HepG2 (cell line): ENCODE data around the gene TM9SF2. TPM values are rescaled to one million over a fixed set of nuclear protein-coding genes. Genes with fewer than 3 reads are reported as not detected.

Experiments used
- CEBPB ChIP-seq: IDR thresholded peaks from 2 replicates; pipeline ENCODE4 v1.6.1; 2011; ENCODE audit warnings: low read depth, low read length, improper control_type of control experiment, borderline replicate concordance
- ELF1 ChIP-seq: sonication (generic); formaldehyde crosslinking; IDR thresholded peaks from 2 replicates; pipeline ENCODE4 v1.4.0; 2020; ENCODE audit warnings: missing genetic modification reagents
- HNF4A ChIP-seq: sonication (generic); formaldehyde crosslinking; IDR thresholded peaks from 2 replicates; pipeline ENCODE4 v1.4.0; 2020; ENCODE audit warnings: missing genetic modification reagents
- KIAA2018 ChIP-seq: sonication (generic); formaldehyde crosslinking; IDR thresholded peaks from 2 replicates; pipeline ENCODE4 v1.5.0; 2020; ENCODE audit warnings: mild to moderate bottlenecking, missing genetic modification reagents, borderline replicate concordance
- KLF6 ChIP-seq: IDR thresholded peaks from 2 replicates; pipeline ENCODE4 v1.8.0; 2016; ENCODE audit warnings: missing biosample characterization, missing genetic modification reagents
- MATR3 ChIP-seq: sonication (generic); formaldehyde crosslinking; IDR thresholded peaks from 2 replicates; pipeline ENCODE4 v1.4.0; 2020; ENCODE audit warnings: missing genetic modification reagents
- MEF2D ChIP-seq: sonication (generic); formaldehyde crosslinking; IDR thresholded peaks from 2 replicates; pipeline ENCODE4 v1.5.1; 2020; ENCODE audit warnings: mild to moderate bottlenecking, missing genetic modification reagents
- MXD3 ChIP-seq: IDR thresholded peaks from 2 replicates; pipeline ENCODE4 v1.6.1; 2016; ENCODE audit warnings: mild to moderate bottlenecking, missing biosample characterization, missing genetic modification reagents
- MYPOP ChIP-seq: sonication (generic); formaldehyde crosslinking; IDR thresholded peaks from 2 replicates; pipeline ENCODE4 v1.8.1; 2023; ENCODE audit warnings: mild to moderate bottlenecking, moderate library complexity, missing genetic modification reagents
- MZF1 ChIP-seq: sonication (generic); formaldehyde crosslinking; IDR thresholded peaks from 2 replicates; pipeline ENCODE4 v1.8.1; 2023; ENCODE audit warnings: mild to moderate bottlenecking, missing genetic modification reagents, borderline replicate concordance
- NR2C2 ChIP-seq: sonication (generic); formaldehyde crosslinking; IDR thresholded peaks from 2 replicates; pipeline ENCODE4 v1.4.0; 2020; ENCODE audit warnings: missing genetic modification reagents, mild to moderate bottlenecking, moderate library complexity, borderline replicate concordance
- TGIF2 ChIP-seq: IDR thresholded peaks from 2 replicates; pipeline ENCODE4 v1.6.1; 2016; ENCODE audit warnings: control low read depth, missing compliant biosample characterization
- ZBTB42 ChIP-seq: sonication (generic); formaldehyde crosslinking; IDR thresholded peaks from 2 replicates; pipeline ENCODE4 v1.5.0; 2020; ENCODE audit warnings: mild to moderate bottlenecking, missing genetic modification reagents
- ZHX1 ChIP-seq: sonication (generic); formaldehyde crosslinking; IDR thresholded peaks from 2 replicates; pipeline ENCODE4 v1.8.1; 2022; ENCODE audit warnings: low read depth, mild to moderate bottlenecking, missing genetic modification reagents
- ZKSCAN5 ChIP-seq: sonication (generic); formaldehyde crosslinking; IDR thresholded peaks from 2 replicates; pipeline ENCODE4 v1.5.1; 2020; ENCODE audit warnings: mild to moderate bottlenecking, missing genetic modification reagents
- polyA plus RNA-seq, 8 experiments: library from polyadenylated mRNA; depleted of rRNA in 3 of 8; stranded (reverse) in 7 of 8; unstranded in 1 of 8; fragments of >200 nt; fragmentation: Illumina TruSeq in 4 of 8; extraction: Trizol in 4 of 8; gene quantifications; 2 replicates each; pipeline versions ENCODE4 v1.2.1 to v1.2.3, GENCODE V29; 2011 to 2016; ENCODE audit warnings: low read depth in 4 of 8, missing spikeins in 1 of 8, mixed read lengths in 1 of 8; ENCODE audit not compliant: insufficient read depth in 1 of 8
- total RNA-seq, 5 experiments: library from RNA; depleted of rRNA; stranded (reverse); fragments of >200 nt; fragmentation: Illumina TruSeq; extraction: Trizol; gene quantifications; 2 replicates each; pipeline ENCODE4 v1.2.3, GENCODE V29; 2016; ENCODE audit warnings: low read depth in 1 of 5

Gene TM9SF2
- total and polyA plus RNA-seq, 2 of the 13 experiments (the other 11 are each of a cell fraction or from before 2014, with no cell fraction given) = 94.1 to 123 TPM

GRCh38 chr13:99496184-99497142 is 4.8 kb upstream of the TM9SF2 start (continued):
- no peak for TF ChIP-seq MXD3
- TF ChIP-seq TGIF2 (CRISPR knock-in tag) = no peak
- TF ChIP-seq HNF4A (CRISPR knock-in tag) = no peak
- no peak for TF ChIP-seq ELF1
- TF ChIP-seq KLF6 (CRISPR knock-in tag) = 0 out of 2 replicates have a peak, but pooled peaks have one; percentile 7
- no peak for TF ChIP-seq KIAA2018 (CRISPR knock-in tag)
- no peak for TF ChIP-seq ZHX1 (CRISPR knock-in tag)
- TF ChIP-seq MYPOP = 0 out of 2 replicates have a peak, but pooled peaks have one; percentile 40
- no peak for TF ChIP-seq ZKSCAN5
- no peak for TF ChIP-seq MZF1 (CRISPR knock-in tag)
- TF ChIP-seq MATR3 (CRISPR knock-in tag) = no peak
- TF ChIP-seq CEBPB = peak; percentile 22; the same call in 1 of the 2 replicates
- TF ChIP-seq NR2C2 (CRISPR knock-in tag) = peak; percentile 44; the same call in 1 of the 2 replicates
- no peak for TF ChIP-seq MEF2D (CRISPR knock-in tag)
- 0 out of 2 replicates have a peak, but pooled peaks have one; percentile 54 for TF ChIP-seq ZBTB42 (CRISPR knock-in tag)
